GM03348 (cell line): ENCODE measurements around the gene CNOT1.
"Not testable (repeated sequence)": the region's sequence is repeated elsewhere in the genome, so short reads cannot be mapped to it uniquely, and the experiment has no call there.

Experiments
- DNase-seq: peaks from one replicate; pipeline ENCODE4 v3.0.0; 2012; ENCODE audit warnings: low spot score

The CNOT1 gene

DNA sequence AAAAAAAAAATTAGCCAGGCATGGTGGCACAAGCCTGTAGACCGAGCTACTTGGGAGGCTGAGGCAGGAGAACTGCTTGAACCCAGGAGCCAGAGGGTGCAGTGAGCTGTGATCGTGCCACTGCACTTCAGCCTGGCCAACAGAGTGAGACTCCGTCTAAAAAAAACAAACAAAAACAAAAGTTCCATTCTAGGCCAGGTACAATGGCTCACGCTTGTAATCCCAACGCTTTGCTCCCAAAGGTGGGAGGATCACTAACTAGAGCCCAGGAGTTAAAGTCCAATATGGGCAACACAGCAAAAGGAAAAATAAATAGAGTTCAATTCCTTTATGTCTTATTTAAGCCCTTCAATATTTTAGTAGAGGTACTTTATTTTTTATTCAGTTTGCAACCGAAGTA is 47.5 kb downstream of the CNOT1 start:
- no peak for DNase-seq

GRCh38 chr16:58579587-58579986 is 50.0 kb downstream of the CNOT1 start:
- no peak for DNase-seq

DNA sequence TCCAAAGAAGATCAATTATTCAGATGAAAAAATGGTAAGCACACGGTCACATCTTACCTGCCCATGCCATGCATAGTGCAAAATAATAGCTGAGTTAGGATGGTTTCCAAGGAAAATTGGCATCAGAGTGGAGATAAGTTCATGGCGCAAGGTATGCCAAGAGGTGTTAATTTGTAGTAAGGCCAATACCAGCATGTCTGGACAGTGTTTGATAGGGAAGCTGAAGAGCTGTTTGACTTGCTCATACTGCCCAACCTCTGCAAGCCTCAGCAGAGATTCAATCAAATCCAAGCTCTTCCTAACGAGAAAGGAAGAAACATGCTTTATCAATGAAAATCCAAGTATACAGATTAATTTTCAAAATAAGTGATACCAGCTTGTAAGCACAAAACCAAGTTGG is 51.0 kb downstream of the CNOT1 start:
- DNase-seq = no peak

DNA sequence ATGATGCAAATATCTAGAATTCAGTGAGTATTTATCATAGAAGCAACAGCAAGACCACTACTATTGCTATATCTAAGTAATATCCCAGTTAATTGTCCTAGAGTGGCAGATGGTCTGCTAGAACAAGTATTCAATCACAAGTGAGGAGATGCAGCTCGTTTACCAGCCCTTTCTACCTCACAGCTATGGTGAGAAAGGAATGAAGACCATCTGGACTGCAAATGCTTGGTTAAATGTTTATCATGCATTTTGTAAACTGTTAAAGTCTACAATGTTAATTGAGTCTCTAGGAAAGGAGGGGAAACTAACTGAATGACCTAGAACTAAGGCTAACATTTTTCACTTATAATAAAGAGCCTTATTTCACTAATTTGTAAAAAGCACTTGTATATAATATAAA is 52.5 kb downstream of the CNOT1 start:
- DNase-seq = no peak

GRCh38 chr16:58574895-58575294 is 54.7 kb downstream of the CNOT1 start:
- DNase-seq = no peak

GRCh38 chr16:58565697-58566096 is 63.9 kb downstream of the CNOT1 start:
- DNase-seq = not testable (repeated sequence)

DNA sequence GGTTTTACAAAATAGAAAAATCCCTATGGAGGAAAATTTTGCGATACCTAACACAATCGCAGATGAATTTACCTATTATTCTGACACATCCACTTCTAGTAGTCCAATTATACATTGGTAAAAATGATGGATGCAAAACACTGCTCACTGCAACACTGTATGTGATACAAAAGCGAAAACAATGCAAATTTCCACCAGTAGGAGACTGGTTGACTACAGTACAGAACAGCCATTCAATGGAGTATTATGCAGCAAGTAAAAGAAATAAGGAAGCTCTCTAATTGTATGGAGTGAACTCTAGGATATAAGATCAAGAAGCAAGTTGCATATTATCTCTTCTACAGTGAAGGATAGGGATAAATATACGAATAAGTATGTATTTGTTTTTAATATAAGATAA is 65.9 kb downstream of the CNOT1 start:
- DNase-seq = no peak

- peak; percentile 61 for DNase-seq
These were observed 66.4 kb downstream of the CNOT1 start for GRCh38 chr16:58563235-58563634.

- no peak for DNase-seq
These were observed 72.9 kb downstream of the CNOT1 start for GRCh38 chr16:58556678-58557077.

DNA sequence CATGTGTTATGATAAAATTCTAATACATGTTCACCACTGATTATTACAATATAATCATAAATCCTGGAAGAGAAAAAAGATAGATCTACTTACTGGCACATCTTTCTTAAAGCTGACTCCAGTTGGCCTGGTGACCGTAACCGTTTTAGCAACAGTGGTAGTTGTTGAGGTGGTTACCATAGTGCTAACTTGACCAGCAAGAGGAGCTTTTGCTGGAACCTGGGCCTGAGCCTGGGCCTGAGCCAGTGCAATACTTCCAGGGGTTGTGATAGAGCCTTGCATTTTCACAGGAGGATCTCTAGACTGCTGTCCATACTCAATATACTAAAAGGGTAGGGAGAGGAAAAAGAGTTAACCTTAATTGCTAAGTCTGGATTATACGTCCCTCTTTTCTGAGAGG is 78.1 kb downstream of the CNOT1 start:
- no peak for DNase-seq

GRCh38 chr16:58548378-58548777 is 81.2 kb downstream of the CNOT1 start:
- no peak for DNase-seq

DNA sequence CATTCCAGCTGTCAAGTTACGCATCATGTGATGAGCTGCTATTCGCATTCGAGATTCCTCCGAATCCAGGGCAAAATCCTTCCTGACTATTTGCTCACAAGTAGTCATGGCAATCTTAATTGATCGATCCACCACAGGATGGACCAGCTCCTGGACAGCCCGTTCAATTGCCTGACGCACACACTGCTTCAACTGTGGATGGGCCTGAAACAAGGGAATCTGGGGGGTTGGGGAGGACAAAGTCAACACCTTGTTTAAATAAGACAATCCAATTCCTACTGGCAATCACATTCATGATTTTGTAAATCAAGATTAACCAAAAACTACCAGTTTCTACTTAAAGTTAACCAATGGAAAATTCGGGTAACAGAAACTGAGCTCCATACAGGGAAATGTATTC is 85.9 kb downstream of the CNOT1 start:
- no peak for DNase-seq

- no peak for DNase-seq
These were observed 87.3 kb downstream of the CNOT1 start for GRCh38 chr16:58542291-58542690.

DNA sequence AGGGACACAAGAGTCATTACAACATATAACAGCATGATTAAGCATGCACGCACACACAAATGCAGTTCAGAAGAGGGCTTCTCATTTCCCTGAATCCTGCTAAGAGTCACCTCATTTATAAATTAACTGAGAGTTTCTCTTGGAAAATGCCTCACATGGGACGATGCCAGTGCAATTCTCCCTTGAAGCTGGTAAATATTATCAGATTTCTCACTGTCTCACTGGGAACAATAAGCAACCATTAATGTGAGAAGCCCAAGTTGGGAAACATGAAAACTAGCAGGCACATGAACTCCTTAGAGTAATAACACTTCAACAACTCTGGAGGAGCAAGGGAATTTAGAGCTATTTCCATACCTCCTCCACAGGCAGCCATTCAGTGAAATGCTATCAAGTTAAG is 87.9 kb downstream of the CNOT1 start:
- DNase-seq = no peak

DNA sequence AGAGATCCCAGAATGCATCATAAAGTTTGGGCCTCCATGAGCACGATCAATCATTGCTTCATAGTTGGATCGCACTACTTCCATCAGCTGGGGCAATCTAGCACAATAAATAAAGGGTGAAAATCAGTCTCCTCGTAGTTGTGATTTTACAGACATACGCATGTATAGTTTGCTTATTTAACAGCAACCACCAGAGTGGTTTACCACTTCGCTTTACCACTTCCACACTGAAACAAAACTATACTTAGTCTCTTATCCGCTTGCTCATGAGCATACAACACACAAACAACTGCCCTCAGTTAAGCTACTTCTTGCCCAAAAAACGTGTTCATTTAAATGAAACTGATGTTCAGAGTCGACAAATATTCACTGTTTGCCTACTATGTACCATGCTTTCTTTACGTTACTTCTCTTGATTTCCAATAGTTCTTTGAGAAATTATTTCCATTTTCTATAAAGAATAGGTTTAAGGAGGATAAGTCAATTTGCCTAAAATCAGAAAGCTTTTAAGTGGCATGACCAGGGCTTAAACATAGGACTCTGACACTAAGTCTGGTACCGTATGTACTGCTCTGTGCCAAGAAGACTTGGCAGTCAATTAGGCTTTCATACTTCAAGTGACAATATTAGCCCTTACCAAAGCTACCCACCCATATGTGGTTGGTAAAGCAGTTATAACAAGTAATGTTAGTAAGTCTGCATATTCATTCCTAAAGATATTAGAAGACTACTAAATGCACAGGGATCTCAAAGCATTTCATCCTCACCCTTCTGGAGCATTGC is 92.3 kb downstream of the CNOT1 start:
- DNase-seq = no peak

DNA sequence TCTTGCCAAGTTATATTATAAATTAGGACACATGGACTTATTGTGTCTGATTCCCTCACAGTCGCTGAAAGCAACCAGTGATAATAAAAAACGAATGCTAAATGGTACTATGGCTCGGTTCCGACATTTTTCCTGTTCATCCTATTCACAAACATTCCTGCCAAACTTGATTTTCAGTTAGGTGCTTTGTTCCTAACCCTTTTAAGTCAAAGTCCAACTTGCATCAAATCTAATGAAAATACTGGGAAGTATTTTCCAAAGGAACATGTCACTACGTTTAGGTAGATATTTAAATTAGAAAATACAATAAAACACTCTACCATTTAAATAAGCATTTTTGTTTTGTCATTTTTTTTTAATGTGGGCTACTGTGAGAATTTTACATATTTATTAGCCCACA is 93.3 kb downstream of the CNOT1 start:
- DNase-seq = no peak

DNA sequence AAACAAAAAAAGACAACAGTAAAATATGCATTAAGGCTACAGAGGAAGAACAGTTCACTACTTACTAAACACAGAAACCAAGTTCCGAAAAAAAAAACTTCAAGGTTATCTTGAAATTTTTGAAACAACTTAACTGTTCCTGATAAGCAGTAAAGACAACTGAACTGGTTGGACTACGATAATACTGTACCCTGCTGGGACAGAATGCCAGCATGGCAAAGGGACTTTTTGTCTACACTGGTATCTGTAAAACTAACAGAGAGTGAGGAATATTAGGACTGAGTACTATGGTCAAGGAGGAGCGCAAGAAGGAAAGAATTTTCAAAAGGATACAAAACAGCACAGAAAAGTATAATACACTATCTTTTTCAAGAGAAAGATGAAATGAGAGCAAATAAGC is 94.5 kb downstream of the CNOT1 start:
- DNase-seq = no peak

- DNase-seq = no peak
These were observed 95.7 kb downstream of the CNOT1 start for GRCh38 chr16:58533751-58534470.

- DNase-seq = no peak
These were observed 97.2 kb downstream of the CNOT1 start for GRCh38 chr16:58532414-58532813.

DNA sequence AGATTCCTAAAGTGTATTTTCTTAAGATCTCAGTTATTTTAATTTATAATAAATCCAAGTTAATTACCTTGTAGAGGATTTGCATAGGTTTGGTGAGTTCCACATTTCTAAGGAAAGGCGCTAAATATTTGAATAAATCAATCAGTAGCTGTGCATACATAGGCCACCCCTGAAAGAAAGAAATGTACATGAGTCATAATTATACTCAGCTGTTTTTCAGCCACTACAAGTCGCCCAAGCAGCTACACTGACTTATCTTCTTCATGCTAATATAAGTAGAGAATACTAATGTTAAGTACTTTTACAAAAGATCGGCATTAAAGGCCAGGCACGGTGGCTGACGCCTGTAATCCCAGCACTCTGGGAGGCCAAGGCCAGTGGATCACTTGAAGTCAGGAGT is 99.4 kb downstream of the CNOT1 start:
- no peak for DNase-seq

DNA sequence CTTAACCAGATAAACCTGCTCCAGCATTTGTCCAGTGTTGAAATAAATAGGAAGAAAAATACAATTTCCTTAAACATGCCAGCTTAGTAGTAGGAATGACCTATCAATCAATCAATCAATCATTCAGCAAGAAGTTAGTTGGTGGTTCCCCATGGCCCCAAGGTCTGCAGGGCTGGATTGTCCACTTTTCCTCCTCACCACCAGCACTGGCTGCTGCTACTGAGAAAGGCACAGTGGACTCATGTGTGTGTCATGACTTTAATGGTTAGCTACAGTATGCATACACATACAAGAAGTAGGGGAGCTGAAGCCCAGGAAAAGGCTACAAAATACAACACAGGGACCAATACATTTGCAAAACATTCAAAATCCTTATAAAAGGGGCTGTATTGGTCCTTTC is 109.9 kb downstream of the CNOT1 start:
- DNase-seq = no peak

DNA sequence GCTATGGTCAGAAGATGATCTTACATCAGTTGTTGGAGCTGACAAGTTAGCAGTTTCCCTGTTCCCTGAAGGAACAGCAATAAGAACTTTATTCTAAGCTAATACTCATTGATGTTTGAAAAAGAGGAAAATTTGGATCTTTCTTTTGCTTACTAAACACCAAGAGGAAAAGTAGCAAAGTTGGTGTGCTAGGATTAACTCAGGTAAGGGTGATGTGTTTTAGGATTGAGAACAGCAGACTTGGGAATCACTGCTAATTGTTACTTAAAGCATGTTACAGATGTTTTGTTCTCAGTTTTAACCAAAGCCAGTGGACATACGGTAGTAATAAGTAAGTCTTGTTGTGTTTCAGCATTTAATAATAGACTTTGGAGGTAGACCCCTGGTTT is 110.7 kb downstream of the CNOT1 start:
- no peak for DNase-seq

- DNase-seq = no peak
These were observed 111.3 kb downstream of the CNOT1 start for GRCh38 chr16:58518083-58518979.
